Thoracic aorta (tissue), 2 donors: Measurements from ENCODE around the gene SEC14L5. TPM values are rescaled to one million over a fixed set of nuclear protein-coding genes. Genes with fewer than 3 reads are reported as not detected.
"Not testable (repeated sequence)": the region's sequence is repeated elsewhere in the genome, so short reads cannot be mapped to it uniquely, and the experiment has no call there.

Source experiments
- ATAC-seq: fragments of 150-250 bp; one replicate; pipeline ENCODE4 v1.8.0; 2017; ENCODE audit warnings: low read depth; ENCODE audit not compliant: insufficient number of reproducible peaks, low FRiP score
- DNase-seq: peaks from one replicate; pipeline ENCODE4 v3.0.0-alpha.2; 2020; ENCODE audit warnings: low spot score
- H3K27ac ChIP-seq, 2 donors: fragments of 200-600 bp; sonication (generic); 1 replicate in 1 of 2; 2 replicates in 1 of 2; pipeline ENCODE4 v1.5.1; 2016; ENCODE audit warnings: mild to moderate bottlenecking in 2 of 2, moderate library complexity in 2 of 2
- H3K27me3 ChIP-seq: fragments of 200-600 bp; sonication (generic); replicated peaks from 2 replicates; pipeline ENCODE4 v1.6.0; 2016; ENCODE audit warnings: mild to moderate bottlenecking; ENCODE audit not compliant: insufficient read depth
- H3K36me3 ChIP-seq: fragments of 200-600 bp; sonication (generic); one replicate; pipeline ENCODE4 v1.5.1; 2016
- H3K4me1 ChIP-seq, 2 donors: fragments of 200-600 bp; sonication (generic); 1 replicate in 1 of 2; 2 replicates in 1 of 2; pipeline versions ENCODE4 v1.5.1 to v1.6.0; 2016; ENCODE audit warnings: low read depth in 2 of 2, mild to moderate bottlenecking in 1 of 2; ENCODE audit not compliant: control insufficient read depth in 1 of 2
- H3K4me3 ChIP-seq: fragments of 200-600 bp; sonication (generic); 2 replicates; pipeline ENCODE4 v1.5.1; 2016; ENCODE audit warnings: mild to moderate bottlenecking
- H3K9me3 ChIP-seq: fragments of 200-600 bp; sonication (generic); 2 replicates; pipeline ENCODE4 v1.5.1; 2016
- total RNA-seq, 2 donors: library from RNA; depleted of rRNA; stranded (reverse); fragments of >200 nt; gene quantifications; one replicate each; pipeline versions ENCODE4 v1.1.0 to v1.2.3, GENCODE V29; 2016
- TF ChIP-seq, protein P1 (sequence below): fragments of 200-600 bp; sonication (generic); IDR thresholded peaks from one replicate; pipeline ENCODE4 v1.5.1; 2019; ENCODE audit warnings: antibody characterized with exemption

Gene SEC14L5
- total RNA-seq, 2 donors from 2014 or later, result 0.92 to 4.6 TPM

DNA sequence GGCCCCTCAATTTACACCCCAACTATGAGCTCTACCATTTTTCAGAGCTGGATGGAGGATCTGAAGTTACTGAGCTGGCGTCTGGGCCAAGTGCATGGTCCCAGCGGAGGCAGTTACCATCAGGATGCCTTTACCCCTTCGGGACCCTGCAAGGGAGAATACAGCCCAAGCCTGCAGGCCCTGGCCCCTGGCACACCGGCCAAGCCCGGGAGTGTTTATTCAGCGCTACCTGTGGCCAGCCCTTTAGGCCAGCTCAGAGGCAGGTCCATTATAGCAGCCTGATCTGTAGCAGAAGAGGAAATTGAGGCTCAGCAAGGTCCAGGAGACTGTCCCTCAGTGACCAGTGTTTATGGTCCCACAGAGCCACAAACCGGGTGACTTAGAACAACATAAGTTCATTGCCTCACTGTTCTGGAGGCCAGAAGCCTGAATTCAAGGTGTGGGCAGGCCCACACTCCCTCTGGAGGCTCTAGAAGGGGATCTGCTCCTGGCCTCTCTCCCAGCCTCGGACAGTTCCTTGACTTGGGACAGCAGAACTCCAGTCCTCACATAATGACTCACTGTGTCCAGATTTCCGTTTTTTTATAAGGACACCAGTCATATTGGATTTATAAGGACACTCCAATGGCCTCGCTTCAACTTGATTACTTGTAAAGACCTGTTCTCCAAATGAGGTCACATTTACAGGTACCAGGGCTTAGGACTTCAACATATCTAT is 8.8 kb downstream of the SEC14L5 start:
- no peak for ATAC-seq
- TF ChIP-seq, protein P1, sequence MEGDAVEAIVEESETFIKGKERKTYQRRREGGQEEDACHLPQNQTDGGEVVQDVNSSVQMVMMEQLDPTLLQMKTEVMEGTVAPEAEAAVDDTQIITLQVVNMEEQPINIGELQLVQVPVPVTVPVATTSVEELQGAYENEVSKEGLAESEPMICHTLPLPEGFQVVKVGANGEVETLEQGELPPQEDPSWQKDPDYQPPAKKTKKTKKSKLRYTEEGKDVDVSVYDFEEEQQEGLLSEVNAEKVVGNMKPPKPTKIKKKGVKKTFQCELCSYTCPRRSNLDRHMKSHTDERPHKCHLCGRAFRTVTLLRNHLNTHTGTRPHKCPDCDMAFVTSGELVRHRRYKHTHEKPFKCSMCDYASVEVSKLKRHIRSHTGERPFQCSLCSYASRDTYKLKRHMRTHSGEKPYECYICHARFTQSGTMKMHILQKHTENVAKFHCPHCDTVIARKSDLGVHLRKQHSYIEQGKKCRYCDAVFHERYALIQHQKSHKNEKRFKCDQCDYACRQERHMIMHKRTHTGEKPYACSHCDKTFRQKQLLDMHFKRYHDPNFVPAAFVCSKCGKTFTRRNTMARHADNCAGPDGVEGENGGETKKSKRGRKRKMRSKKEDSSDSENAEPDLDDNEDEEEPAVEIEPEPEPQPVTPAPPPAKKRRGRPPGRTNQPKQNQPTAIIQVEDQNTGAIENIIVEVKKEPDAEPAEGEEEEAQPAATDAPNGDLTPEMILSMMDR, result no peak
- Histone ChIP-seq H3K9me3 (no peaks in the 10 kb centered on the region), H3K36me3 (no peaks in the 10 kb centered on the region), H3K4me3 (no peak overlapping the region), H3K27me3 (no peaks in the 10 kb centered on the region), H3K27ac (no peak overlapping the region), H3K4me1 (no peaks in the 10 kb centered on the region)
- no peak for DNase-seq

DNA sequence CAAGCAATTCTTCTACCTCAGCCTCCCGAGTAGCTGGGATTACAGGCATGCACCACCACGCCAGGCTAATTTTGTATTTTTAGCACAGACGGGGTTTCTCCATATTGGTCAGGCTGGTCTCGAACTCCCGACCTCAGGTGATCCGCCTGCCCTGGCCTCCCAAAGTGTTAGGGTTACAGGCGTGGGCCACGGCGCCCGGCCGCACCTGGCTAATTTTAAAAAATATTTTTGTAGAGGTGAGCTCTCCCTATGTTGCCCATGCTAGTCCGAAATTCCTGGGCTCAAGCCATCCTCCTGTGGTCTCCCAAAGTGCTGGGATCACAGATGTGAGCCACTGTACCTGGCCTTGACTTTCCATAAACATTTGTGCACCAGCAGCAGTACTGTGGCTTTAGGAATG is 10.1 kb downstream of the SEC14L5 start:
- H3K4me1 ChIP-seq, H3K27ac ChIP-seq, ATAC-seq: not testable (repeated sequence)

DNA sequence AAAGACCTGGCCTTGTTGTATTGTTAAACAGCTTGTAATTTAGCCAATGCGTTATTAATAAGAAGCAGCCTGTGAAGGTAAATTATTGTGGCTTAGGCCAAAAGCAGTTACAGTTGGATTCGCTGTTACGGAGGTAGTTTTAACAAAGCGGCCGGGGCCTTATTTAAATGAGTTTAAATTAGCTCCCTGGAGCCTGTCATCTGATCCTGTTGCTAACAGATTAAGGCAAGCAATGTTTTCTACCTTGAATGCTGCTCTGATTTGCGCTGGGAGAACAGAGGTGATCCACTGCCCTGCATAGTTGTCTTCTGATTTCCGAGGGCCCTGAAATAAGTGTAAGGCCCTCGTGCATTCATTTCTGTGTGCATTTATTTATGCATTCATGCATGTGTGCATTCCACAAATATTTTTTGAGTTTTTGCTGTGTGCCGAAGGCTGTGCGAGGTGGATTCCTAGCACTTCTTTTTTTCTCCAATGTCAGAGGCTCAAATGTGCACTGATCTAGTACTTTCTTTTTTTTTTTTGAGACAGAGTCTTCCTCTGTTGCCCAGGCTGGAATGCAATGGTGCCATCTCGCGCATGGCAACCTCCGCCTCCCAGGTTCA is 10.9 kb downstream of the SEC14L5 start:
- Histone ChIP-seq H3K27me3 (no peaks in the 10 kb centered on the region), H3K4me3 (no peak overlapping the region), H3K9me3 (no peaks in the 10 kb centered on the region), H3K4me1 (no peaks in the 10 kb centered on the region), H3K27ac (no peak overlapping the region), H3K36me3 (no peaks in the 10 kb centered on the region)
- TF ChIP-seq, protein P1, result no peak
- DNase-seq (no peak), ATAC-seq (no peak)

More for the DNA sequence above, 10.1 kb downstream of the SEC14L5 start:
- H3K36me3 ChIP-seq, H3K9me3 ChIP-seq, H3K27me3 ChIP-seq, DNase-seq, H3K4me3 ChIP-seq: not testable (repeated sequence)

DNA sequence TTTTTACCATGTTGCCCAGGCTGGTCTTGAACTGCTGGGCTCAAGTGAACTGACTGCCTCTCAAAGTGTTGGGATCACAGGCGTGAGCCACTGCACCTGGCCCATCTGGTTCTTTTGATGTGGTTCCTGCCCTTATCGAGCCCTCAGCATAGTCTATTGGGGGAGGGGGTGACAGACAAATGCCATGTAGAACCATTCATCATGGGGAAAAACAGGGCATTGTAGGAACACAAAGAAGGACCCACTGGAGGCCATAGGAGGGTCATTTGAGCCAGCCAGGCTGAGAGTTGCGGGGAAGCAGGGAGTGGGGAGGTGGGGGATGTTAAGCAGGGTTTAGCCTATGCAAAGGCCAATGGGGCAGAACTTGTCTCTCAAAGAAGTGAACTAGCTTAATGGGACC is 11.9 kb downstream of the SEC14L5 start:
- TF ChIP-seq, protein P1, result no peak
- ATAC-seq (no peak), DNase-seq (no peak)
- Histone ChIP-seq H3K4me1 (no peaks in the 10 kb centered on the region), H3K4me3 (no peak overlapping the region), H3K27me3 (no peaks in the 10 kb centered on the region), H3K36me3 (no peaks in the 10 kb centered on the region), H3K9me3 (no peaks in the 10 kb centered on the region), H3K27ac (no peak overlapping the region)

DNA sequence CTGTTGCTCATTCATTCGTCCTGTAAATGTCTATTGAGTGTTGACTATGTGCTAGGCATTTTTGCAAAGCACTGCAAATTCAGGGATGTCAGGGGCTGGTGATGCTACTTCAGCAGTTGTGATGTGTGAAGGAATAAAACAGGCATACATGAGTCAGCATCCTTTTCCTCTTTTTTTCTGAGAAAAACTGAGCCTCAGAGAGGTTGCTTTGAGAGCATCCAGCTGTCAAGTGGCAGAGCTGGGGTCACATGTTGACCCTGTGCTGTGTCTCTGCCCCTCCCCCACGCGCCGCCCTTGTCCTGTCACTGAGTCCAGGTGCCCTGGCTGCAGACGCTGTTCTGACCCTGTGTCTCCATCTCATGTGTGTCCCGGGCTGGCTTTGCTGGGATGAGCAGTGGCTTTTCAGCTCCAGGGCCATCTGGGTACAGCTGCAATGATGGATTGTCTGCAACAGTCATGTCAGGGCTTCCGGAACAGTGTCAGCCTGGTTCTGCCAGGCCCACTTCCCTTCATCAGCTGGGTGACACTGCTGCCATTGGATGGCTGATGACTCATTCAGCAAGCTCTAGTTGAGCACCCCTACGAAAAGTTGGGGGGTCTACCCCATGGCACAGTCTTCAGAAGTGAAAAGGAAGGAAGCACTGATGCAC is 14.9 kb downstream of the SEC14L5 start:
- Histone ChIP-seq H3K36me3 (no peaks in the 10 kb centered on the region), H3K27me3 (no peaks in the 10 kb centered on the region), H3K4me1 (no peaks in the 10 kb centered on the region), H3K27ac (no peak overlapping the region), H3K9me3 (no peaks in the 10 kb centered on the region), H3K4me3 (no peak overlapping the region)
- TF ChIP-seq, protein P1, result no peak
- ATAC-seq (no peak), DNase-seq (no peak)
